GM18873 (cell line): ENCODE measurements around the gene USP3.
"Not testable (repeated sequence)": the region's sequence is repeated elsewhere in the genome, so short reads cannot be mapped to it uniquely, and the experiment has no call there.

Experiments used
- ATAC-seq: cut with Tn5 transposase; IDR thresholded peaks from one replicate; pipeline ENCODE4 v1.9.1; 2021; ENCODE audit warnings: mild to moderate bottlenecking, moderate library complexity, moderate number of reproducible peaks; ENCODE audit not compliant: unreplicated experiment, low FRiP score

The USP3 gene

GRCh38 chr15:63509955-63510940 lies 5.9 kb downstream of the USP3 start:
- no peak for ATAC-seq

GRCh38 chr15:63512148-63512547 lies 7.8 kb downstream of the USP3 start:
- ATAC-seq: no peak

- no peak for ATAC-seq
These were observed 8.9 kb downstream of the USP3 start for GRCh38 chr15:63513271-63513670.

GRCh38 chr15:63513728-63514127 lies 9.3 kb downstream of the USP3 start:
- ATAC-seq: no peak

- ATAC-seq: no peak
These were observed 10.1 kb downstream of the USP3 start for GRCh38 chr15:63514531-63514943.

- no peak for ATAC-seq
These were observed 12.8 kb downstream of the USP3 start for GRCh38 chr15:63517202-63517601.

GRCh38 chr15:63517628-63518027 lies 13.2 kb downstream of the USP3 start:
- ATAC-seq: no peak

- no peak for ATAC-seq
These were observed 14.6 kb downstream of the USP3 start for GRCh38 chr15:63519041-63519440.

- ATAC-seq: no peak
These were observed 15.3 kb downstream of the USP3 start for GRCh38 chr15:63519548-63520178.

- ATAC-seq: not testable (repeated sequence)
These were observed 16.1 kb downstream of the USP3 start for GRCh38 chr15:63520462-63520861.

GRCh38 chr15:63522225-63522578 lies 17.8 kb downstream of the USP3 start:
- no peak for ATAC-seq

GRCh38 chr15:63523306-63523990 lies 19.1 kb downstream of the USP3 start:
- no peak for ATAC-seq

GRCh38 chr15:63524316-63525015 lies 20.1 kb downstream of the USP3 start:
- no peak for ATAC-seq

- ATAC-seq: no peak
These were observed 22.0 kb downstream of the USP3 start for GRCh38 chr15:63526401-63526800.

- ATAC-seq: no peak
These were observed 23.8 kb downstream of the USP3 start for GRCh38 chr15:63528138-63528659.

- no peak for ATAC-seq
These were observed 25.8 kb downstream of the USP3 start for GRCh38 chr15:63530235-63530634.

GRCh38 chr15:63530752-63531299 lies 26.4 kb downstream of the USP3 start:
- no peak for ATAC-seq

- ATAC-seq: no peak
These were observed 27.2 kb downstream of the USP3 start for GRCh38 chr15:63531586-63531985.

GRCh38 chr15:63532307-63532744 lies 27.9 kb downstream of the USP3 start:
- ATAC-seq: no peak

GRCh38 chr15:63534888-63535287 lies 30.5 kb downstream of the USP3 start:
- ATAC-seq: not testable (repeated sequence)
